Cardiac atrium fibroblast (primary cell): Measurements from ENCODE around the gene SPDYE5. TPM values are rescaled to one million over a fixed set of nuclear protein-coding genes. Genes with fewer than 3 reads are reported as not detected.

Experiments
- total RNA-seq: library from RNA; depleted of rRNA; stranded (reverse); fragments of >200 nt; gene quantifications from 2 replicates; pipeline ENCODE4 v1.2.3, GENCODE V29; 2015

Gene SPDYE5
- not detected in 2 replicates for total RNA-seq

GRCh38 chr7:75492020-75492419, at the start of gene SPDYE5:
Gene SPDYE5 (plus strand): TSS chr7:75492320. CDS start chr7:75494048, 1,728 bp downstream.

DNA sequence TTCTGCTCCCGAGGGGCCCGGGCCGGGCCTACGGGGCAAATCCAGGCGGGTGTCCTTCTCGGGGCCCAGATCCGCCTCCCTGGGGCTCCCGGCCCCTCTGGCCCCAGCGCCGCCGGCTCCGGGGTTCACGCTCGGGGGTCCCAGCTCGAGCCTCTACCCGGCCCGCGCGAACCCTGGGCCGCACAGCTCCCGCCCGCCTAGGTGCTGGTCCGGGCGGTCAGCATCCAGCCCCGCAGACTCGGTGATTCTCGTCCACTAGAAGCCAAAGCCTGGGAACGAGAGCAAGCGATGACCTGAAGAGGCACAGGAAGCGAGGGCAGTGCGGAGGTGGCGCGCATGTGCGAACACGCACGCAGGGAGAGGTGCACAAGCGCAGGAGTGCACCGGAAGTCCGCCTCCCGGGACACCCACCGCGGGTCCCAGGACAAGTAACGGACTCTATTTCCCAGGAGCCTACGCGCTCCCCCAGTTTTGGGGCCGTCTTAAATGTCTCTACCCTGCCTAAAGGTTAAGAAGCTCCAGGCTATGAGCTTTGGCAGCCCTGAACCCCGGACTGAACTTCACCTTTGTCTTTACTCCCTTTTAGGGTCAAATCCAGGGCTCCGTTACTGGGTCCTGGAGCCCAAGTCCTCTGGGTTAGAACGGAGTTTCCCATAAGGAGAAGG, 6.0 kb upstream of the SPDYE5 start, which contains the start of gene POM121C:
POM121C (minus strand) TSS at position 321 of the 665 bp plus-strand sequence. CDS start 44,803 bp downstream, outside the sequence.

Other genes starting within 250 kb of the SPDYE5 start
- 0.16 and 0.36 TPM in 2 replicates for gene TRIM73, start 96.7 kb upstream of the SPDYE5 start, total RNA-seq
- gene POM121C, start 6.0 kb upstream of the SPDYE5 start, total RNA-seq = 10.3 and 15.6 TPM in 2 replicates
- 3.1 and 5.0 TPM in 2 replicates for gene HIP1, start 246.6 kb downstream of the SPDYE5 start, total RNA-seq